ENCODE data around the gene CD46.
"Not testable (repeated sequence)": the region's sequence is repeated elsewhere in the genome, so short reads cannot be mapped to it uniquely, and the experiment has no call there.

Gene CD46

DNA sequence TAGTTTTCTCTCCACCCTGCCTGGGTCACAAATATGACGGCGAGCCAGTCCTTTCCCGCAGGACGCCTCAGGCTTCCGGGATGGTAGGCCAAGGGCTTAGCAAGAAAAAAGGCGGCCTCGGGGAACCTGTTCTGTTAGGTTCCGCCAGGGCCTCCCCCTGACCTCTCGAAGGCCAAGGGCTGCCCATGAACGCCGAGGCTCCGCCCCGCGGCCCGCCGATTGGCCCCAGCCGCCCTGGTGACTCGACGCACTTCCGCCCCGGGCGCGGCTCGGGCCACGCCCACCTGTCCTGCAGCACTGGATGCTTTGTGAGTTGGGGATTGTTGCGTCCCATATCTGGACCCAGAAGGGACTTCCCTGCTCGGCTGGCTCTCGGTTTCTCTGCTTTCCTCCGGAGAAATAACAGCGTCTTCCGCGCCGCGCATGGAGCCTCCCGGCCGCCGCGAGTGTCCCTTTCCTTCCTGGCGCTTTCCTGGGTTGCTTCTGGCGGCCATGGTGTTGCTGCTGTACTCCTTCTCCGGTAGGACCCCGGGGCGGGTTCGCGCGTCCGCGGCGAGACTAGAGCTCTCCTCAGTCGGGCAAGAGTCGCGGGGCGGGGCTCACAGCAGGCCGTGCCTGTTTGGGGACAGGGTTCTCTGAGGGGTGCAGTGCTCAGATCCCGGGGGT, at the start of gene CD46:
Gene CD46 (plus strand): TSS at position 265 of the 666 bp plus-strand sequence. CDS start 159 bp downstream, at position 424.
- peak; percentile 88 for DNase-seq (ENCODE audit: low read depth, low spot score)

- no peak for DNase-seq (ENCODE audit: low read depth, low spot score)
These were observed 49.5 kb upstream of the CD46 start for GRCh38 chr1:207702317-207702716.

DNA sequence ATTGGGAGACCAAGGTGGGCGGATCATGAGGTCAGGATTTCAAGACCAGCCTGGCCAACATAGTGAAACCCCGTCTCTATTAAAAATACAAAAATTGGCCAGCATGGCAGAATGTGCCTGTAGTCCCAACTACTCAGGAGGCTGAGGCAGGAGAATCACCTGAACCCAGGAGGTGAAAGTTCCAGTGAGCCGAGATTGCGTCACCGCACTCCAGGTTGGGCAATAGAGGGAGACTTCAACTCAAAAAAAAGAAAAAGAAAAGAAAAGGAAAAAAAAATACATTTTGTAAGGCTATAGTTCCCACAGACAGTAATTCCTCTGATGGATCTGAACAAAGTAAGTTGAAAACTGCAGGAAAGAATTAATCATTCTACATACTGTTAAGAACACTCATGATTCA, 48.1 kb upstream of the CD46 start:
- no peak for DNase-seq (ENCODE audit: low read depth, low spot score)

GRCh38 chr1:207708004-207708403, 43.9 kb upstream of the CD46 start:
- DNase-seq (ENCODE audit: low read depth, low spot score) = not testable (repeated sequence)

DNA sequence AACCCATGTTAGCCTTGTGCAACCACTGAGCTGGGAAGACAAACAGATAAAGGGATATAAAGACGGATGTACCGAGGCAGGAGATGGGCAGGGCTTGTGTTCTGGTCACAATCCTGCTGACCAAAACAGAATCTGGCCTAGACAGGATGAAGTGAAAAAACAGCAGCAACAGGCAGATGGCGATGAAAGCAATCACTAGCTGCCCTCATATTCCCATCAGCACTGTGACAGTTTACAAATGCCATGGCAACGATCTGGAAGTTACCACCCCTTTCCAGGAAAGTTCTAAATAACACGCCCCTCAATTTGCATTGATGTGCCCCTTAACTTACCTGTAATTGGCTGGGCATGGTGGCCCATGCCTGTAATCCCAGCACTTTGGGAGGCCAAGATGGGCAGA, 40.6 kb upstream of the CD46 start:
- no peak for DNase-seq (ENCODE audit: low read depth, low spot score)

- not testable (repeated sequence) for DNase-seq (ENCODE audit: low read depth, low spot score)
These were observed 39.2 kb upstream of the CD46 start for GRCh38 chr1:207712701-207713100.

- DNase-seq (ENCODE audit: low read depth, low spot score) = no peak
These were observed 38.3 kb upstream of the CD46 start for GRCh38 chr1:207713529-207713928.

- DNase-seq (ENCODE audit: low read depth, low spot score) = no peak
These were observed 32.6 kb upstream of the CD46 start for GRCh38 chr1:207719234-207719633.

DNA sequence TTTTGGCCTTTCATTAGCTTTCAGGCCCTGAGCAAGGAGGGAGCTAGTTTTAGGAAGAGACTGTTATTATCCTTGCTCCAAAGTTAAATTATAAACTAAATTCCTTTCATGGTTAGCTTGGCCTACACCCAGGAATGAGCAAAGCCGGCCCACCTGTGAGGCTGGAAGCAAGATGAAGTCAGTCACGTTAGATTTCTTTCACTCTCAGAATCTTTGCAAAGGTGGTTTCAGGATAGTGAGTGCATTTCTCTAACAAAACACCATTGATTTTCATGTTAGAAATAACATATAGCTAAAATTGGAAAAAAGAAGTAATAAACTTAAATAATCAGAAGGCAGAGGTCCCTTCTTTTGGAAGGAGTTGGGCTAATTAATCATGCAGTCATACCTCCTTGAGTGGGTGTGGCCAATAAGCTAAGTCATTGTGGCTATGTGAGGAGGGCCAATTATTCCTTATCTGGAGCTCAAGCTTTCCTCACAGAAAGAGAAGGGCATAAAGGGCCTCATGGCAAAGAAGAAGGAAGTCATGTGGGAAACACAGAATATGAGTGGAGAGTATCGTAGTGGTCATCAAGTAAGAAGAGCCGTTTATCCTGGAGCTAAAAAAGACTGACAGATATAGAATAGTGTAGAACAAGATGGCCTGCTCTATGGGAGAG, 23.5 kb upstream of the CD46 start:
- not testable (repeated sequence) for DNase-seq (ENCODE audit: low read depth, low spot score)

DNA sequence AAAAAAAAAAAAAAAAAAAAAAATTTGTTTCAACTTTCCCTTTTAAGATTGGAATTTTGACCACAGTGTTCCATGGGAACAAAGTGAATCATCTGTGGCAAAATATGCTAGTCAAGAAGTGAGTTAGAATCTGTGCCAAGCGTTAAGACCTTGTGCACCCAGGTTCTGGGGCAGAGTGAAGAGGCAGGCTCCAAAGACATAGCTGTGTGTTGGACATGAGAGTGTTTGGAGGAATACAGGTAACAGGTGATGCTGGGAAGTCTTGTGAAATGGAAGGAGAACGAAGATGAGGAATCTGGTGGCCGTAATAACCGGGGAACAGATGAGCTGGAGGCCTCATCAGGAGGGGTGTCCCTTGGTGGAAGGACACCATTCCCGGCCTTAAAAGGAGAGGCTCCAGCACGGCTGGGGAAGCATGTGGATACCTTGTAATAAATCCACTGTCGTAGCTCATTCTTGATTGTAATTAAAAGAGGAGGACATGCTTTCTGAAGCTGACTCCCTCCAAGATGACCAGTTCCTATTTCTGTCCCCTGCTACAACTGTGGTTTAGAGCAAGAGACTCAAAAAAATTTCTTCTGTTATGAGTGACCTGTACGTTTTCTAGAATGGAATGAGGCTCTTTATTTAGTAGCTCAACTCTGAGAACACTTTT, 14.2 kb upstream of the CD46 start:
- not testable (repeated sequence) for DNase-seq (ENCODE audit: low read depth, low spot score)

DNA sequence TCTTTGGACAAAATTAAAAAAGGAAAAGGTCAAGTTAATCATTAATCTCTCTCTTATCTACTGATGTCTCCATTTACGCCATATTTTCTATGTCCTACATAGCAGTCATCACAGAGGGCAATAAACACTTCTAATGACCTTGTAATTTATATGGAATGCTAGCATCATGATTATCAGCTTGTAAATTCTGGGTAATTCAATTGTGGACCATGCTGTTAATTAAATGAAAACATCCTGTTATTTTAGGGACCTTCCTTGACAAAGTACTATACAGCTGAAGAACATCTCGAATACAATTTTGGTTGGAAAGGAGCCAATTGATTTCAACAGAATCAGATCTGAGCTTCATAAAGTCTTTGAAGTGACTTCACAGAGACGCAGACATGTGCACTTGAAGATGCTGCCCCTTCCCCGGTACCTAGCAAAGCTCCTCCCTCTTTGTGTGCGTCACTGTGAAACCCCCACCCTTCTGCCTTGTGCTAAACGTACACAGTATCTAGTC, 13.6 kb upstream of the CD46 start:
- DNase-seq (ENCODE audit: low read depth, low spot score) = not testable (repeated sequence)

- DNase-seq (ENCODE audit: low read depth, low spot score) = no peak
These were observed 11.6 kb upstream of the CD46 start for GRCh38 chr1:207740207-207740606.

DNA sequence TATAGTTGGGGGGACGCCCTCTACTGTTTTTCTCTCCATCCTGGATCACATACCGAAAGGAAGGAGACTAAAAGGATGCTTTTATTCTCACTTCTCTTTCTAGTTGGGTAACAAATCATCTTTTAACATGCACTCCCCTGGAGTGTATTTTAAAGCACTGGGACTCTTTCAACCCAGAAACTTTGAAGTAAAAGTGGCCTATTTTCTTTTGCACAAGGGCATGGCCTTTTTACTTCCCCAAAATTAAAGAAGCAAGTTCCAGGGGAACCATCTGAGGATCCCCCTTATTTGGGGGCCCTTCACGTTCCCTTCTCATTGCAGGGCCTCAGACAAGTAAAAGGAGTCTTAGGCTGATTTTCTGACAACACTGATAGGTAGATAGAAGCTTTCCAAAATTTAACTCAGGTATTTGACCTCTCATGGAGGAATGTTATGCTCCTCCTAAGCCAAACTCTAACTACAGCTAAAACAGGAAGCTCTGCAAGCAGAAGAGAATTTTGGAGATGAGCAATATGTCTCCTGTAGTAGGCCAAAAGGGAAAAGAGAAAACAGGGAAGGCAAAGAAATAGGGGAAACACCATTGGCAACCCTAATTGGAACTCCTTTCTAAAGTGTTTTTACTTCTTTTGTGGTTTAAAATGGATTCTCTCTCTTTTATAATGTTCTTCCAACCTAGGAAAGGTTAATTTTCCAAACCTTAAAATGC, 8.9 kb upstream of the CD46 start:
- DNase-seq (ENCODE audit: low read depth, low spot score) = no peak

GRCh38 chr1:207744000-207744534, 7.8 kb upstream of the CD46 start:
- no peak for DNase-seq (ENCODE audit: low read depth, low spot score)

DNA sequence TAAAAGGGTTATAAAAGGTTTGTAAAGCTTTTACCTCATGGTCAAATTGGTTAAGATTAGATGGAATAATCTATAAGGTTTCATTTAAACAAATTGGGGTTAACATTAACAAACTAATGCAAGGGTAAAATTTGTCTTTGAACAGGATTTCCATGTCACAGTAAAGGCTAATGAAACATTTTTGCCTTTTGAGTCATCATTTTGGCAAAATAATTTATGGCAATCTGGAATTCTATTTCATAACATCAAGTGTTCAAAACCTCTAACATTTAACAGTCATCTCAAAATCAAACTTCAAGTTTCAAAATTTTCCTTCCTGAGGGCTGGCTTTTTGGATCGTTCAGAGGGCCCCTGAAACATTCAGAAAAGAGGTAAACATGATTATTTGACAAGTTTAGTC, 6.6 kb upstream of the CD46 start:
- no peak for DNase-seq (ENCODE audit: low read depth, low spot score)

DNA sequence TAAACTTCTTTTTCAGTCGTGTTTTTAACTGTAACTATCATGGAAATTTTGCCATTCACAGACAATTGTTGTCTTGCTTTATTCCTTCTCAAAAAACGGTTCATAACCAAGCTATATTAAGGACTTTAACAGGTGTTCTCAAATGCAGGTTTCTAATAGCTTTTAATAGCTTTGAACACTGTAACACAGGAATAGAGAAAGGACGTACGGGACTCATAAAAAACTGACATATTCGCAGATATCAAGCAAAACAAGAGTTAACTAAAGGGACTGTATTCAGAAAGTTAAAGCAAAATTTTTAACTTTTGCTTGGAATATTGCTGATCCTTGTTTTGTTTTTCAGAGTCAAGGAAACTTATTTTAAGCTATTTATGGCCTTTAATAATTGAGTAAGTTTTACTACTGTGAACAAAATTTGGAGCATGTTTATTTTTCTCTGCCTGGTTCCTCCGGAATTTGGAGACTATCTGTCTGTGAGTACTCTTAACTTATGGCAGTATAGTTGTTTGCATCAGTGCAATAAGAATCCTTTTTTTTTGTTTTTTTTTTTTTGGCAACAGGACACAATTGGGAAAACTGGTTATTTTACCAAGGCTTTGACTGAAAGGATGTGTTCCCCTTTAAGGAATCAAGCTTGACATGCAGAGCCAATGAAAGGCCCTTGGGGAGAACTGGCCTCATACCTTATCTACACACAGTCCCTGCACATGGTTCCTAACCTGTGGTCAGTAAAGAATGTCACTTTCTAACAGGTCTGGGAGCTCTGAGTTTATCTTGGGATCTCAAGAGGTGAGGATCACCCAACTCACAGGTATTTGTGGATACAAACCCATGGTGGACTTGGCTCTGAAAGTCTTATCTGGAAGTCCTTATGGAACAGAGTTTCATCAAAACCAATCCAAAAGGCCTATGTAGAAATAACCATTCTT, 5.8 kb upstream of the CD46 start:
- no peak for DNase-seq (ENCODE audit: low read depth, low spot score)

GRCh38 chr1:207747627-207748492, 4.0 kb upstream of the CD46 start:
- DNase-seq (ENCODE audit: low read depth, low spot score) = no peak

GRCh38 chr1:207748737-207749528, 2.9 kb upstream of the CD46 start:
- no peak for DNase-seq (ENCODE audit: low read depth, low spot score)
